NCI-H524 (cell line): ENCODE results near the gene VSIG8.

ENCODE experiments used
- DNase-seq, 2 experiments: peaks; one replicate each; lab custom pipeline; 2025; lab: John Stamatoyannopoulos, UW

The VSIG8 gene

DNA sequence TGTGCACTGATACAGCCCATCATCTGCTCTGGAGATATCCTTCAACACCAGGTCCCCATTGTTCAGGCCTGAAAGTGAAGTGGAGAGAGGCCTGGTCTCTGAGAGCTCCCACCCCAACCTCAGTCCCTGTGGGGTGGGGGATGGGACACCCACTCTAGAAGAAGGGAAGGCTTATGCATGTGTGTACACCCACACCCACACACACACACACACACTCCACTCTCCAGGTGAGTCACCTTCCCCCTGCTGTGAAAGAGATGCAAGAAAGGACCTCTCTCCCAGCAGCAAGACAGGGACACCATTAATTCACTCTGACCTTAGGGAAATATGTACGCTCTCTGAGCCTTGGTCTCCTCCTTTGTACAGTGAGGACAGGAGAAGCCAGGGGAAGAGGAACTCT lies 5.9 kb downstream of the VSIG8 start:
- no peak for DNase-seq

DNA sequence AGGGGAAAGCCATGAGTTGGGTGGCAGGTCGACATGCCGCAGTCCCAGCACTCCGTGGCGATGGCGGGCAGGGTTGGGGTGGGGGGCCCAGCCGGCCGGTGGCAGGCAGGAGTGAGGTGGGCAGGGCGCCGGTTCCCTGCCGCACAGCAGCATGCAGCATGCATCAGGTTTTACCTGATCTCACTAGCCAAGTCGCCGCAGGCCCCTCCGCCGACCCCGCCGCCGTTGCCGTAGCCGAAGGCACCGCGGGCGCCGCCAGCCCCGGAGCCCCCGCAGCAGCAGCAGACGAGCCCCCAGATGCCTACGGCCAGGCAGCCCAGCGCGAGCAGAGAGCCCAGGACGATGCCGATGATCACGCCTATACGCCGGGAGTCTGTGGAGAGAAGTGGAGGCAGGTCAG lies 6.7 kb downstream of the VSIG8 start:
- DNase-seq, result no peak

DNA sequence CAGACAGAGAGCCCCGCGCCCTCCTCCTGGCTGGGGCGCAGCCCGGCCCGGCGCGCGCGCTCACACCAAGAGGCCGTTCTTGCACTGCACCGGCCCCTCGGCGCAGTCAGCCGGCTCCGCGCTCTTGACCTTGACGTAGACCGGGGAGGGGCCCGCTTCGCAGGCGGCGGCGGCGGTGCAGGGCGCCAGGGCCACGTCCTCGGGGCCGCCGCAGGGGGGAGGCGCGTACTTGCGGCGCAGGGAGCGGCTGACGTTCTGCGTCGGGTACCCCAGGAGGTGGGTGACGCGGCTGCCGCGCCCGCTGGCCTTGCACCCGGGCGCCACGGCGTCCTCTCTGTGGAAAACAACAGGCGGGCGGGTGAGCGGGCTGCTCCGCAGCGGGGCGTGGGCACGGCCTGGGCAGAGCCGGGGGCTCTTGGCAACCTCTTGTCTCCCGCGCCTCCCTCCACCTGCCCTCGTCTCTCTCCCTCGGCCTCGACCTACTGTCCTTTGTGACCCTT lies 7.7 kb downstream of the VSIG8 start:
- DNase-seq, result peak; percentile 35 to 55

DNA sequence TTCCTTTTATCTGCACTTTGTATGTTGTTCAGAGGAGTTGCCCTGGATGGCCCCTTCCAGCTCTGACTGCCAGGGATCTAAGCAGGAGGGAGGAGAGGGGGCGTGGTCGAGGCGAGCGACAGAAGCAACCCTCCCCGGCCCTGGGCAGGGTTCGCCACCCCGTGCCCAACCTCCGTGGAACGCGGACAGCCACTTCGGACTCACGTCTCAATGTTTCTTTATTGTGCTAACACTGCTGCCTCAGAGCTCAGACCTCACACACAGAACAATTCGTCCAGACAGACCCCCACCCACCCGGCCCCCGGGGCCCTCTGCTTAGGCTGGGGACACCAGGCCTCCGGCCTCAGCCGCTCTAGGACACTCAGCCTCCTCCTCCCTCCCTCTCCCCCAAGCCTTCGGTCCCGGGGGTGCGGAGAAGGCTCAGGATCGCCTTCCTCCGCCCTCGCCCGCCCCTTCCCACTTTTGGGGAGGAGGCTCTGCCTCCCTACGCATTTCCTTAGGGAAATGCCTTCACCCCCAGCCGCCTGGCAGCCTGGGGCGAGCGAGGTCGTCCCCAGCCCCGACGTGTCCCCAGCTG lies 8.3 kb downstream of the VSIG8 start:
- peak in 1 of 2 experiments; percentile 45 for DNase-seq

DNA sequence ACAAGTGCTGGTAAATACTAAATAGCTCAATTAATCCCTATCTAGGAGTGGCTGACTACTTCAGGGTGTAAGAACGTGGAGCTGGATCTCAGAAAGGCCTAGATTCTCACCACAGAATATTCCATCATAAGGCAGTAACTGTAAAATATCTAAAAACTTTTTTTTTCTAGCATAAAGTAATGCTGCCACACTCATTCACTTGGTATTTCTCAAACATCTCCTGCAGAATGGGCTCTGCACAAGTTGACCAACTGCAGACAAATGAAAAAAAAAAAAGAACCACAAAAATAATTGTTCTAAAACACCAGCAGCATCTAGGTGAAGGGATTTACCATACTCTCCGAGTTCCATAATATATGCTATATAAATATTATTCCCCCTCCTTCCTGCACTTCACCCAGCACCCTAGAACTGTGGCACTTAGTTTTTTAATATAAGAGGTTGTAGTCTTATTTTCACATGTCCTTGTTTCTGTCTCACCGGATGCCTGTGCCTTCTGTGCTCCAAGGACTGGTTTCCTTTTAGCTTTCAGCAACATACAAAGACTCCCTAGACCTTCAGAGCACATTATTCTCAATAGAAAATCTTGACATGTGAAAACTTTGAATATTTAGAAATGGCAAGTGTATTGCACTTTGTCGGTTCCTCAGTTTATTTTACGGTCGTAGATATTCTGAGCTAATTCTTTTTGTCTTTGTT lies 8.9 kb downstream of the VSIG8 start:
- no peak for DNase-seq

DNA sequence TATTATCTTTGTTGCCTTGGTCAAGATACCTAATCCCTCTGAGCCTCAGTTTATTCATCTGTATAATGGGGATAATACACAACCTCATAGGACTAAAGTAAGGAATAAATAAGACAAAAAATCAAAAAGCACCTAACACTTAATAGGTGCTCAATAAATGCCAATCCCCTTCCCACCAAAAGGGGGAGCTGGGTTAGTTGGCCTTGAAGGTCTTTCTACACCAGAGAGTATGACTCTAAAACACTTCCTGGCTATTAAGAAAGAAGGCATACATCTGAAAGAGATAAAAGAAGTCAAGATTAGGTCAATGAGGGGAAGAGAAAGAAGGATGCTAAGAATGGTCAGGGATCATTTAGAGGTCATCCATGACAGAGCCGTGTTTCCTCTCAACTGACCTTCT lies 11.1 kb downstream of the VSIG8 start:
- DNase-seq, result no peak

DNA sequence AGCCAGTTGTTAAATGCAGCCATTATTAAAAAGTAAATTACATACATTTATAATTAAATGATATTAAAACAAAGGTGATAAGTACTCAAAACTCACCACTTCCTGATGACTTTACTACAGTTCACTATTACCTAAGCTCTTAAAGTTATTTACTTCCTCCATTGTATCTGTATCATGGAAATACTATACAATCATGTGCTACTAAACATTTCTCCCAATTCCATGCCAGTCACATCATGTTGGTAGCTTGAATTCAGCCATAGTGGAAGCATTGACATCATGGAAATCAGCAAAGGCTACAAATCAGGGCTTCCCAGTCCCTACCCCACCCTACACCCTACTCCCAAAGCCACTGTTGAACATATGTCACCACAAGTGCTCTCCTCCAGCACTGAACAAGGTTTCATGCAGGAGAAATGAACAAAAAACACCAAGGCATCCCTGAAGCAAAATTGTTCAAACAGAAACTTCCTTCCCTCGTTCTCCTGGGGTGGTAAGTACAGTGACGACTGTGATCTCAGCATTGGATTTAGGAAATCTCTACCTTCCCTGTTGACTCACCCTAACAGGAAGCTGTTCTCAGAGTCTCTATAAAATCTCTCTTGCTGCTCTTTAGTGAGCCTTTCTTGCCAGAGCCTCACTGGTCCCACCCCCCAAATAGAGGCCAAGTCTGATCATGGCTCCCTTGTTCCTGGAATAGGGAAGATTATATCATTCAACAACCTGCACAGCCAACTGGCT lies 12.7 kb downstream of the VSIG8 start:
- DNase-seq, result no peak

DNA sequence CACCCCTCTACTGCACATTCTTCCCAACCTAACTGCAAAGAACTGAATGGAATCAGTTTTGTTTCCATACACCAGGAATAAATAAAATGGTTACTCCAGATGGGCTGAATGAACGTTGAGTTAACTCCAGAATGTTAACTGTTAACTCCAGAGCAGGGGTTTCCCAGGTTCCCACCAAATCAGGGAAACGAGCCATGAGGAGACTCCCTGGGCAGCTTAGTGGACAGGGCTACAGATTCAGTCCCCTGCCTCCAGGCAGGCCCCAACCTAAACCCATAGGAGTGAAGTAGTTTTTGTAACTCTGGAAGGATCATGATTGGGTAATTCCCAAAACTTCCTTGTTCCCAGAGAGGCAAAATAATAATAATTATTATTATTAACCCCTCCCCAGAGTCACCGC lies 14.1 kb downstream of the VSIG8 start:
- no peak for DNase-seq

DNA sequence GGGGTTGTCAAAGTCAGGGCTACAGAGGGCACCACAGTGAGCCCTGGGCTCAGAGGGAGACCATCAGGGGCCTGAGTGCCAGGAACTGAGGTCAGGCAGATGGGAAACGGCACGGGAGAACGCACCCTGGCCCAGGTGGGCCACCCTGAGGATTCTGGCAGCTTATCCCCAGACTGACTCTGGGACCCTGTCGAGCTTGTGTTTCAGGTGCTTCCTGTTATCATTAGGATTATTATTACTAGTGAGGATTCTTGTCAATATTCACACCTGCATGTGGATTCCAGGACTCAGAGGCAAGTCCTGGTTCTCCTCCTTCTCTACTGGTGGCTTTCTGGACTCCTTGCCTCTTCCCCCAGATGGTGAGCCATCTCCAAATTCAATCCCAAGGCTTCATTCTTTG lies 15.2 kb downstream of the VSIG8 start:
- no peak for DNase-seq

DNA sequence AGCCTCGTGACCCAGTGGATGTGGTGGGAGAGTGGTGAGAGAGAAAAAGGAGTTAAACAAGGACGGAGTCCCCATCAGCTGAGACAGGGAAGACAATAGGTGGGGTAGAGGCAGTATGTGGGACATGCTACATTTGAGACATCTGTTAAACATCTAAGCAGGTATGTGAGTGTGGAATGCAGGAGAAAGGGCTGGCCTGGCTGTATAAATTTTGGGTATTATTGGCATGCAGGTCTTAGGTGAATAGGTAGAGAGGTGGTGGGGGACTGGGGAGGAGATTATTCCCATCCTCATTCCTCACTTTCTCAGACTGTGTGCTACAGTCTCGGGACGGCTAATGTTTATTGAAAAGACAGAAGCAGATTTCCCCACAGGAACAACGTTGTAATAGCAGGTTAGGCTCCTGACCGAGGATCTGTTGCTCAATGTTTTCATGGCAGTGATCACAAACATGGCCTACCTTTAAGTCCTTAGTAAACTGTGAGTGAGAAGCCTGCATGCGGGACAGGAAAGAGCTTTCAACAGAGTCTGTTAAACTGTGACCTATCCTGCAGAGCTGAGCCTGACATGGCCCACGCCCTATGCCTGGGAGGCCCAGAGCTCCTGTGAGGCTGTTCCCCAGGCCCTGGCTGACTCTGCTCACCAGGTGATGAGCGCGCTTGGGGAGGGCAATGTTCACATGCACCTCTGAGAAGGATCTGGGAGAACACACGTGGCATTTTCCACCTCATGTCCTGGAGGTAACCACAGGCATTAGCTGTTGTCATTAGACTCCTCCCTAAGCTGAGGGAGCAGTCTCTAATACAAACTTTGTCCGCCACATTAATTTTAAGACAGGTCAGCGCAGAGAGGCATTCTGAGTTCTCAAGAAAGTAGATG lies 16.5 kb downstream of the VSIG8 start:
- no peak for DNase-seq

DNA sequence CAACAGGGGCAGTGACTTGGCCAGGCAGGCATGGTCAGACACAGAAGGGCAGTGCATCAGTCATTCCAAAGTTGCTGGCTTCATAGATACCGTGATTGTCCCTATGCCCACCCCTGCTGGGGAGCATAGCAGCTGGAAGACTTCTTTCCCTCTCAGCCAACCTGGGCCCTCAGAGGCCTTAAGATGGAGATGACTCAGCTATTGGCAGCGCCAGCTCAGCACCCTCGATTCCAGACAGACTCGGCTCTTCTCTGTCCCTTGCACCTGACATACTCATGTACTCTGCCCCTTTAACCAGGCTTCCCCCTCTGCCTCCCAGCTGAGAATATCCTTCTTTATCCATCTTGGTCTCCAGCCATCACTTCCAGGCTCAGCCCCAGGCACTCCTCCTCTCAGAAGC lies 19.0 kb downstream of the VSIG8 start:
- no peak for DNase-seq

DNA sequence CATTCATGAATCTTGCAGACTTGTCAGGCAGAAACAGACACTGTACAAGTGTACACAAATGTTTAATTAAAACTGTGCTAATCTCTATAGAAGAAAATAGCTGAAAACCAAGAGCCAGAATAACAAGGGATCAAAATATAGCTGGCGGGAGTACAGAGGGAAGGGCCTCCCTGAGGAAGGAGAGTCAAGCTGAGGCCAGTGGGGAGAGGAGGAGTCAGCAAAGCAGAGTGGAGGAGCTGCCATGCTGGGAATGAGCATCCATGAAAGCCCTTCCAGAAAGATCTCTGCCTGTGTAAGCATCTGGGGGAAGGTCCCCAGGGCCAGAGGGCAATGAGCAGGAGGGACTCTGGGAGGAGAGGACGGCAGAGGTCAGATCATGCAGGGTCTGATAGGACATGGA lies 20.7 kb downstream of the VSIG8 start:
- no peak for DNase-seq

DNA sequence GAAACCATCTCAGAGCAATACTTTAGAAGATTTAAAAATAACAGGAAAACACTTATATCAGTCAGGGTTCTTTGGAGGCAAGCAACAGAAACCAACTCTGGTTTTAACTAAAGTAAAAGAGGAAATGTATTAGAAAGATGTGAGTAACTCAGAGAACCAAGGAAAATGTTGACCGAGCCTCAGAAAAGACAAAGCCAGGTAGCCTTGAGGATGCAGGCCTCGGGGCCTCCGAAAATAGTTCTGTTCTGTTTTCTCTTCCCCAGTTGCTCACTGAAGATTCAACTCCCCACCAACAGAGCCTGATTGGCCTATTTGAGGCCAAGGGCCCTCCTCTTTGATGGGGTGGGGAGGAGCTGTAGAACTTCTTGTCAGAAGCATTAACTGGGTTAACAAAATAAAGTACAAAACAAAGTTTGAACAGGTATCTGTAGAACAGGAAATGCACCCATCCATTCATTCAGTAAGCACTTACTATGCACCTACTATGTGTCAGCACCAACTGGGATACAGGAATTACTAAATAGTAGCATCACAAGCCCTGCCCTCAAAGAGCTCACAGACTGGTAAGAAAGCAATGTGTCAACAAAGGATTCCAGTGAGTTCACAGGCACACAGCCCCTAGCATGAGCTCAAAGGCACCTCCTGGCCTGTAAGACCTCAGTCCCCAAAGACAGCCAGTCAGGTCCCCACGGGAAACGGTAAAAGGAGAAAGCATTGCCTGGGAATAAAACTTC lies 23.2 kb downstream of the VSIG8 start:
- DNase-seq, result no peak

DNA sequence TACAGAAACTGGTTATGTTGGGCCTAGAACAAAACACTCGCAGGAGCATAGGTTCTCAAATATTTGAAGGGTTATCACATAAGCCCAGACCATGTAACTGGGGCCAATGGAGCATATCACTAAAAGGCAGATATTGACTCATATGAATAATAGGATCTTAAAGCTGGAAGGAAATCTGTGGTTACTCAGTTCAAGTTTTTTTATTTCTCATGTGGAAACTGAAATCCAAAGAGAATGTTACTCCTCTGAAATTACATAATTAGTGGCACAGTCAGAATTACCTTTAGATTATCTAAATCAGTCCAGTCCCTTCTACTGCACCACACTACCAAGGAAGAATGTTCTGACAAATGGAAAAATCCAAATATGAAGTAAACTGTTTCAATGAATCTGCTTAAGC lies 23.7 kb downstream of the VSIG8 start:
- no peak for DNase-seq

DNA sequence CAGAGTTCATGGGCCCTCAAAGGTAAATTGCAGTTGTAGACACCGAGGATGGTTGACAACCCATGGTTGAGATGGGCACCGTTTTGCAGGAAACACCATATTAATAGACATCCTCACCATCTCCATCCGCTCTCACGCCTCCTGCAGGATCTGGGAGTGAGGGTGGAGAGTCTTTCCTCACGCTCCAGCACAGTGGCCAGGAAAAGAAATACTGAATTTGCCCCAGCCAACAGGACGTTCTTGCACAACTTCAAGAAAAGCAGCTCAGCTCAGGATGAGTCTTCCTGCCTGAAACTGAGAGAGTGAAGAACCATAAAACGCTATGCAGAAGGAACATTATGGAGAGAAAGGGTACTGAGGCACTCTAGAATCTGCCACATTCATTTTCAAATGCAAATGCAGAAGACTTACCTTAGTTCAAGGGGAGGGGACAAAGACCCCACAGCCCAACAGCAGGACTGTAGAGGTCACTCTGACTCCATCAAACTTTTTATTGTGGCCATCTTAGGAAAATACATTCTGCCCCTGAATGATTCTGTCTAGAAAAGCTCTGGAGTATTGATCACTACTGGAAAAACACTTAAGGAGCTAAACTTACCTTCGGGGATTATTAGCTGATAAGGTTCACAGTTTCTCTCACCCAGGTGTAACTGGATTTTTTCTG lies 26.5 kb downstream of the VSIG8 start:
- DNase-seq, result no peak

DNA sequence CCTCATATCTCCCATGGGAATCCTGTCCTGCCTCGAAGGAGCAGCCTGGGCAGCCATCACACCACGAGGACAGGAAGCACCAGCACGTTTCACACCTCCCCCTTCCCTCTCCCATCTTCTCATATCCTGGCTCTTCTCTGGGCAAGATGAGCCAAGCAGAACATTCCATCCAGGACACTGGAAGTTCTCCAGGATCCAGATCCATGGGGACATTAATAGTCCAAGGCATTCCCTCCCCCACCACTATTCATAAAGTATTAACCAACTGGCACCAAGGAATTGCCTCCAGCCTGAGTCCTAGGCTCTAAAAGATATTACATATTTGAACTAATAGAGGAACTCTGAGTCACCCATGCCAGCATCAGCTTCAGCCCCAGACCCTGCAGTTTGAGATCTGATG lies 27.1 kb downstream of the VSIG8 start:
- DNase-seq, result no peak

DNA sequence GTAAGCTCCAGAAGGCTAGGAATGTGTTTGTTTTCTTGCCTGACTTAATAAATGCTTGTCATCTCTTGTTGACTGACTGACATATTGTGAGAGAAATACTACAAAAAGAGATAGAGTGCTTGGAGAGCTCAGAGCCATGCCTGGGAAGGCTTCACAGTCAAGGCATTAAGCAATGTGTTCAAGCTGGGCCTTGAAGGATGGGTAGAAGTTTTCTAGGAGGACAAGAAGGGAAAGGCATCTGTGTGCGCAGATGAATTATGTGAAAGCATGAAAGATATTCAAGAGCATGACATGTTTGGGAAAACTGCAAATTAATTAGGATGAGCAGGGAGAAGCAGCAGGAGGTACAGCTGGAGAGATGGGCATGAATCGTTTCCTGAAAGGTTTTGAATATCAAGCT lies 30.1 kb downstream of the VSIG8 start:
- no peak for DNase-seq

DNA sequence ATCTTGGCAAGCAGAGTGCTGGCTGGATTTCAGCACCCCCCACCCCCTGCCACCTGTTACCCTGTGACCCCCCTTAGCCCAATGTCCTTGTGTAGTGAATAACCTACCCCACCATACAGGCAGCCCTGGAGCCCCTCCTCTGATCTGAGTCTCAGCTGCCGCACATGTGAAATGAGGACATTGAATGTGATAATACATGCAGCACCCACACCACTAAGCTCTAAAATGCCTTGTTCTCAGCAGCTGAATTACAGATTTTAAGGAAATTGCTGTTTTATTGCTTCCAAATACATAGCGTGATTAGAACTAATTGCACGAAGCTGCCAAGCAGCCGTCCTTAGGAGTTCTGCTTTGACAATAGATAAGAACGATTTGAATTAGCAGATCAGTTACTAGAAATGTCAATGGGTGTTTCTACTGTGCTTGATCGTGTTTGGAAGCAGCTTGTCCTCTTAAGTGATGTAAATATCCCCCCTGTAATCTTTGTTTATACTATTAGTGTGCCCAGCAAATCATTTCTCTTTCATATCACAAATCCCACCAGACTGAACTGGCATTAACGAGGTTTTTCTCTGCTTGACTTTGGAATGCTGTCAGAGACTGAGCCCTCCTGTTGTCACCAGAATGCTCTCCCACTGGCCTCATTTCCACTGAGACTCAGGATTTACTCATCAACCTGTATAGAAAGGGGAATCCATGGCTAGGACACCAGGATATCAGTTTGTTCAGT lies 30.9 kb downstream of the VSIG8 start:
- DNase-seq, result peak in 1 of 2 experiments; percentile 22

DNA sequence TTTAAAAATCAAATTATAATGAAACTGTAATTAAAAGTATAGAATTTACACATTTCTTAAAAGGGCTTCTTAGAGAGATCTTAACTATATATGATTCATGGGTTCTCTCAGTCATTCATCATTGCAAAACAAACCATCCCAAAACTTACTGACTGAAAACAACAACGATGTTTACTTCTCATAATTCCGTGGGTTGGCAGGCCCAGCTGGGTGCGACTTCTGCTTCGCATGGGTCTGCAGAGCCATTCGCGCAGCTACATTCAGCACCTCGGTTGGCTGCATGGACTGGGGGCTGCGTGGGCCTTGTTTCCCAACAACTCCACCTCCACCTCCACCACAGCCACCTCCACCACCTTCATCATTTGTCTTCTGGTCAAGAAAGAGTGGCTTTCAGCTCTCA lies 31.7 kb downstream of the VSIG8 start:
- DNase-seq, result no peak

DNA sequence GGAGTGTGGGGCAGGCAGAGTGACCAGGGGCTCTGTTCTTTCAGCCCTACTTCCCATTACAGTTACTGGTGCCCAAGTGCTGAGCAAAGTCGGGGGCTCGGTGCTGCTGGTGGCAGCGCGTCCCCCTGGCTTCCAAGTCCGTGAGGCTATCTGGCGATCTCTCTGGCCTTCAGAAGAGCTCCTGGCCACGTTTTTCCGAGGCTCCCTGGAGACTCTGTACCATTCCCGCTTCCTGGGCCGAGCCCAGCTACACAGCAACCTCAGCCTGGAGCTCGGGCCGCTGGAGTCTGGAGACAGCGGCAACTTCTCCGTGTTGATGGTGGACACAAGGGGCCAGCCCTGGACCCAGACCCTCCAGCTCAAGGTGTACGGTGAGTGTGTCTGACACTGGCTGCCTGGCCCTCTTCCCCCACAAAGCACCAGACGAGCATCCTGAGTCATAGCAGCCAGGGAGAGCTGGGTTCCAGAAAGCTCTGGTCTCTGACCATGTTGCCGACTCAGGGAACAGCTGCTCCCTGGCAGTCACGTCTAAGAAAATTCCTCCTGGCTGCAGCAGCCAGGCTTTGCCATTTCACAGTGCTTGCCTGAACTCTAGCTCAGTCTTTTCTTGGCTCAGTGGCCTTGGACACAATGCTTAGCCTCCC lies 32.5 kb downstream of the VSIG8 start:
- DNase-seq, result no peak
